Endodermal cell (in vitro differentiated cells): Measurements from ENCODE around the gene CUEDC1. TPM values are rescaled to one million over a fixed set of nuclear protein-coding genes. Genes with fewer than 3 reads are reported as not detected.

Experiments used
- DNase-seq: peaks from one replicate; pipeline ENCODE4 v3.0.0-alpha.2; 2017
- H3K27ac ChIP-seq: 2 replicates; pipeline ENCODE4 v1.5.1; 2013; ENCODE audit warnings: mild to moderate bottlenecking, low read depth, low read length, moderate library complexity
- H3K27me3 ChIP-seq: 2 replicates; pipeline ENCODE4 v1.6.1; 2013; ENCODE audit warnings: mild to moderate bottlenecking, low read length, moderate library complexity; ENCODE audit not compliant: insufficient read depth, control insufficient read depth, poor library complexity, severe bottlenecking
- H3K36me3 ChIP-seq: 2 replicates; pipeline ENCODE4 v1.7.0; 2013; ENCODE audit warnings: mild to moderate bottlenecking, low read length, moderate library complexity; ENCODE audit not compliant: control insufficient read depth, insufficient read depth
- H3K4me1 ChIP-seq: one replicate; pipeline ENCODE4 v1.7.0; 2013; ENCODE audit warnings: low read length; ENCODE audit not compliant: control insufficient read depth, insufficient read depth
- H3K4me3 ChIP-seq: 2 replicates; pipeline ENCODE4 v1.5.1; 2013; ENCODE audit warnings: mild to moderate bottlenecking, low read length, moderate library complexity
- H3K9ac ChIP-seq: 2 replicates; pipeline ENCODE4 v1.6.1; 2013; ENCODE audit warnings: mild to moderate bottlenecking, low read length, moderate library complexity; ENCODE audit not compliant: poor library complexity, severe bottlenecking; ENCODE audit errors: extremely low read depth
- H3K9me3 ChIP-seq: 2 replicates; pipeline ENCODE4 v1.6.1; 2013; ENCODE audit warnings: mild to moderate bottlenecking, low read length, moderate library complexity; ENCODE audit not compliant: control insufficient read depth
- H3K27ac Mint-ChIP-seq: 2 replicates; pipeline ENCODE4 v1.8.0; 2020; ENCODE audit warnings: mixed read lengths
- H3K27me3 Mint-ChIP-seq: 2 replicates; pipeline ENCODE4 v1.8.0; 2021; ENCODE audit warnings: mild to moderate bottlenecking, mixed read lengths; ENCODE audit not compliant: insufficient read depth
- H3K36me3 Mint-ChIP-seq: 2 replicates; pipeline ENCODE4 v1.8.0; 2020; ENCODE audit warnings: low read depth, mixed read lengths
- H3K4me1 Mint-ChIP-seq: 2 replicates; pipeline ENCODE4 v1.8.0; 2020; ENCODE audit warnings: mixed read lengths
- H3K4me3 Mint-ChIP-seq: 2 replicates; pipeline ENCODE4 v1.8.0; 2020; ENCODE audit warnings: mild to moderate bottlenecking, moderate library complexity, mixed read lengths
- H3K9me3 Mint-ChIP-seq: 2 replicates; pipeline ENCODE4 v1.8.0; 2020; ENCODE audit warnings: mild to moderate bottlenecking, mixed read lengths
- WGBS, 2 experiments: methylation state at CpG; one replicate each; pipeline versions ENCODE4 v1.1.5 to v1.1.7; 2013; ENCODE audit warnings: missing lambda C conversion rate in 2 of 2, mixed read lengths in 1 of 2; ENCODE audit not compliant: insufficient coverage in 1 of 2, insufficient read length in 1 of 2; 5-methylcytosine and 5-hydroxymethylcytosine counted together
- total RNA-seq, 2 donors: library from RNA; stranded (reverse); fragmentation: NEBNext Ultra II Directional in 1 of 2; extraction: Animal tissue kit (Norgen Biotek cat#: 25700) in 1 of 2; gene quantifications; 2 replicates in 1 of 2; 3 replicates in 1 of 2; pipeline ENCODE4 v1.2.1, GENCODE V29; 2021
- TF ChIP-seq, protein P1 (sequence below): fragments of 200-600 bp; sonication (generic); conservative IDR thresholded peaks from 2 replicates; pipeline ENCODE4 v1.5.0; 2021; ENCODE audit warnings: antibody characterized with exemption, mild to moderate bottlenecking

The CUEDC1 gene
- total RNA-seq, 2 donors from 2014 or later: 11.0 to 18.7 TPM

DNA sequence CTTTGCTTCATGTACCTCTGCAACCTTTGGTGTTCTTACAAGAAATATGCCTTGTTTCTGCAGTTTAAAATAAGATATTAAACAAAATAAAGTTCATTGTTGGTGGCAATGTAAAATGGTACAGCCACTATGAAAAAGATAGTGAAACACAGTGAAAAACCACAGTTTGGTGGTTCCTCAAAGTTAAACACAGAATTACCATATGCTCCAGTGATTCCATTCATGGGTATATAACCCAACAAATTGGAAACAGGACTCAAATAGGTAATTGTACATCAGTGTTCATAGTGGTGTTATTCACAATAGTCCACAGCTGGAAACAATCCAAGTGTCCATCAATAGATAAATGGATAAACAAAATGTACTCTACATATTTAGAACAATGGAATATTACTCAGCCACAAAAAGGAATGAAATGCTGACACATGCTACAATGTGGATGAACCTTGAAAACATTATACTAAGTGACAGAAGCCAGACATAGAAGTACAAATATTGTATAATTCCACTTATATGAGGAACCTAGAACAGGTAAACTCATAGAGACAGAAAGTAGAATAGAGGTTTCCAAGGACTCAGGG lies 49.2 kb downstream of the CUEDC1 start:
- no peaks in the 10 kb centered on the region for H3K27me3 ChIP-seq
- Mint-ChIP-seq H3K27me3 (no peaks in the 10 kb centered on the region), H3K4me1 (peaks cover 48% of the 10 kb centered on the region), H3K36me3 (no peaks in the 10 kb centered on the region), H3K9me3 (no peaks in the 10 kb centered on the region), H3K4me3 (no peak overlapping the region), H3K27ac (no peak overlapping the region)
- H3K27ac ChIP-seq: no peak overlapping the region
- no peaks in the 10 kb centered on the region for H3K9me3 ChIP-seq
- peaks cover 19% of the 10 kb centered on the region for H3K4me1 ChIP-seq
- TF ChIP-seq, protein P1, sequence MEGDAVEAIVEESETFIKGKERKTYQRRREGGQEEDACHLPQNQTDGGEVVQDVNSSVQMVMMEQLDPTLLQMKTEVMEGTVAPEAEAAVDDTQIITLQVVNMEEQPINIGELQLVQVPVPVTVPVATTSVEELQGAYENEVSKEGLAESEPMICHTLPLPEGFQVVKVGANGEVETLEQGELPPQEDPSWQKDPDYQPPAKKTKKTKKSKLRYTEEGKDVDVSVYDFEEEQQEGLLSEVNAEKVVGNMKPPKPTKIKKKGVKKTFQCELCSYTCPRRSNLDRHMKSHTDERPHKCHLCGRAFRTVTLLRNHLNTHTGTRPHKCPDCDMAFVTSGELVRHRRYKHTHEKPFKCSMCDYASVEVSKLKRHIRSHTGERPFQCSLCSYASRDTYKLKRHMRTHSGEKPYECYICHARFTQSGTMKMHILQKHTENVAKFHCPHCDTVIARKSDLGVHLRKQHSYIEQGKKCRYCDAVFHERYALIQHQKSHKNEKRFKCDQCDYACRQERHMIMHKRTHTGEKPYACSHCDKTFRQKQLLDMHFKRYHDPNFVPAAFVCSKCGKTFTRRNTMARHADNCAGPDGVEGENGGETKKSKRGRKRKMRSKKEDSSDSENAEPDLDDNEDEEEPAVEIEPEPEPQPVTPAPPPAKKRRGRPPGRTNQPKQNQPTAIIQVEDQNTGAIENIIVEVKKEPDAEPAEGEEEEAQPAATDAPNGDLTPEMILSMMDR: no peak
- no peaks in the 10 kb centered on the region for H3K36me3 ChIP-seq
- no peak overlapping the region for H3K9ac ChIP-seq
- no peak overlapping the region for H3K4me3 ChIP-seq
- no peak for DNase-seq

DNA sequence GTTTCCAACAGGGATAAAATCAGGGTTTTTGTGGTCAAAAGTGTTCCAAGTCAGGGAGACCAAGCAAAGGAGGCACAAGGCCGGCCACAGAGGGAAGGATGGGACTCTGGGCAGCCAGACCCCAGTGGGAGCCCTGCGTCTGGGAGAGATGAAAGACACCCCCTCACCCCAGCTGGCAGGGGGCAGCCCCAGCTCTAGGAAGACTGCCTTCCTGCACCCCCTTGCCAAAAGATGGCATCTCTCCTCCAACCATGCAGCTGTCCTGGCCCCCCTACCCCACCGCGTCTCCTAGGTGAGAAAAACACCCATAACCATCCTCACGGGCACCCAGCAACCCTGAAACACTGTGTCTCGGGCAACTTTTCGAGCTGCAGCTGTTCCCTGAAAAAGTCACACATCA lies 51.3 kb downstream of the CUEDC1 start:
- no peaks in the 10 kb centered on the region for H3K27me3 ChIP-seq
- H3K9ac ChIP-seq: no peak overlapping the region
- WGBS, 2 experiments: 81 to 94% methylated on average over 3 to 7 of the region's 7 CpGs
- no peak for DNase-seq
- H3K27ac ChIP-seq: peak overlapping the region; percentile 55
- Mint-ChIP-seq H3K36me3 (no peaks in the 10 kb centered on the region), H3K27me3 (no peaks in the 10 kb centered on the region), H3K4me3 (no peak overlapping the region), H3K9me3 (no peaks in the 10 kb centered on the region), H3K4me1 (peaks cover 60% of the 10 kb centered on the region), H3K27ac (peak overlapping the region; percentile 69)
- H3K4me1 ChIP-seq: peaks cover 34% of the 10 kb centered on the region
- no peaks in the 10 kb centered on the region for H3K9me3 ChIP-seq
- no peak overlapping the region for H3K4me3 ChIP-seq
- H3K36me3 ChIP-seq: no peaks in the 10 kb centered on the region
- TF ChIP-seq, protein P1: no peak

DNA sequence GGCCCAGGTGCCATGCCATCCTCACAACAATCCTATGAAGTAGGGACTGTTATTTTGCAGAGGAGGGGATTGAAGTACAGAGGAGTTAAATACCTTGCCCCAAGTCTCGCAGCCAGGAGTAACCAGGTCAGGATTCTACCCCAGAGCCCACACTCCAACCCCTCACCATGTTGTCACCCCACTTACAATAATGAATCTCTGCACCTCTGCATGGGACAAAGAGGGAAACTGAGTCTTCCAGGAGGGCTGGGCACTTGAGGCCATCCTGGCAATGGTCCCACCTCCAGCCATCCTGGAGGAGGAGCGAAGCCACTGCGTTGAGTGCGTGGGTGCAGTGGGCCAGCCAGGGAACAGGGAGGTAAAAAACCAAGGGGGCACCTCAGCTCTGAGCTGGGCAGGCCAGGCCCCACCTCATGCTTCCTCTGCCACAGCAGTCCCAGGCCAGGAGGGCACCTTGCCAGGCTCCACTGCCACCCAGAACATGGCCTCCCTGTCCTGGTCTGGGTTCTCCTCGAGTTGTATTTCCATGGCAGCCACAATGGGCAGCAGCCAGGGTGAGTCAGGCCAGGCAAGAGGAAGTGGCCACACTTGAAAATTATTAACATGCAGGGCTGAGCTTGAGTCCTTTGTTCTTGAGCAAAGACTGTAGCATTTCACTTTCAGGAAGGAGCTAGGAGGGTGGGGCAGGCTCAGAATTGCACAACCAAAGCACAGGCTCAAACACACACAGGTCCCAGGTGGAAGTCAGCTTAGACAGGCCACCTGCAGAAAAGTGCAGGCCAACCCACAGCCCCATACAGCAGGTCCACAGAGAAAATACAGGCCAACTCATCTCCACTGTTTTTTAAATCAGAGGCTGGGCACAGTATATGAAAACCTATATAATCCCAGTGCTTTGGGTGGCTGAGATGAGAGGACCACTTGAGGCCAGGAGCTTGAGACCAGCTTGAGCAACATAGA lies 52.1 kb downstream of the CUEDC1 start:
- Histone ChIP-seq H3K36me3 (no peaks in the 10 kb centered on the region), H3K27me3 (no peaks in the 10 kb centered on the region), H3K27ac (no peak overlapping the region), H3K9me3 (no peaks in the 10 kb centered on the region), H3K4me1 (peaks cover 41% of the 10 kb centered on the region), H3K4me3 (no peak overlapping the region), H3K9ac (no peak overlapping the region)
- TF ChIP-seq, protein P1: no peak
- H3K4me3 Mint-ChIP-seq: no peak overlapping the region
- peak overlapping the region; percentile 72 for H3K27ac Mint-ChIP-seq
- no peaks in the 10 kb centered on the region for H3K9me3 Mint-ChIP-seq
- 50 to 93% methylated on average over 1 to 5 of the region's 5 CpGs for WGBS, 2 experiments
- H3K27me3 Mint-ChIP-seq: no peaks in the 10 kb centered on the region
- H3K4me1 Mint-ChIP-seq: peaks cover 69% of the 10 kb centered on the region
- no peak for DNase-seq
- no peaks in the 10 kb centered on the region for H3K36me3 Mint-ChIP-seq
